WTC11 (cell line): ENCODE data around the gene OR8G1.

Experiments
- ATF2 ChIP-seq: sonication (generic); formaldehyde crosslinking; IDR thresholded peaks from 2 replicates; pipeline ENCODE4 v1.8.1; 2022; ENCODE audit warnings: low read depth, missing genetic modification reagents, borderline replicate concordance
- CTCF ChIP-seq: fragments of 200-600 bp; IDR thresholded peaks from 2 replicates; pipeline ENCODE4 v1.8.0; 2022; ENCODE audit warnings: antibody characterized with exemption
- FOXP1 ChIP-seq: sonication (generic); formaldehyde crosslinking; IDR thresholded peaks from 2 replicates; pipeline ENCODE4 v1.8.0; 2022; ENCODE audit warnings: missing genetic modification reagents, mild to moderate bottlenecking, moderate library complexity, borderline replicate concordance
- STAT6 ChIP-seq: sonication (generic); formaldehyde crosslinking; conservative IDR thresholded peaks from 2 replicates; pipeline ENCODE4 v1.8.1; 2023; ENCODE audit warnings: mild to moderate bottlenecking, low read depth, missing genetic modification reagents, moderate library complexity
- TEAD1 ChIP-seq: sonication (generic); formaldehyde crosslinking; IDR thresholded peaks from 2 replicates; pipeline ENCODE4 v1.8.0; 2022; ENCODE audit warnings: mild to moderate bottlenecking, missing genetic modification reagents
- USF2 ChIP-seq: sonication (generic); formaldehyde crosslinking; IDR thresholded peaks from 2 replicates; pipeline ENCODE4 v1.8.1; 2023; ENCODE audit warnings: mild to moderate bottlenecking, missing genetic modification reagents, moderate library complexity
- ZNF121 ChIP-seq: sonication (generic); formaldehyde crosslinking; IDR thresholded peaks from 2 replicates; pipeline ENCODE4 v1.8.0; 2023; ENCODE audit warnings: missing genetic modification reagents
- ZNF232 ChIP-seq: sonication (generic); formaldehyde crosslinking; IDR thresholded peaks from 2 replicates; pipeline ENCODE4 v1.8.0; 2022; ENCODE audit warnings: mild to moderate bottlenecking, missing genetic modification reagents
- ZNF281 ChIP-seq: sonication (generic); formaldehyde crosslinking; IDR thresholded peaks from 2 replicates; pipeline ENCODE4 v1.8.0; 2023; ENCODE audit warnings: mild to moderate bottlenecking, missing genetic modification reagents
- ZNF512 ChIP-seq: sonication (generic); formaldehyde crosslinking; IDR thresholded peaks from 2 replicates; pipeline ENCODE4 v1.8.1; 2022; ENCODE audit warnings: missing genetic modification reagents, borderline replicate concordance
- ZSCAN18 ChIP-seq: fragments of 250-450 bp; sonication (Bioruptor Pico); IDR thresholded peaks from 2 replicates; pipeline ENCODE4 v2.1.2; 2022; ENCODE audit warnings: mild to moderate bottlenecking, moderate library complexity

- TF ChIP-seq ZNF281 (CRISPR knock-in tag) (no peak), CTCF (no peak), ZSCAN18 (CRISPR knock-in tag) (no peak), FOXP1 (CRISPR knock-in tag) (no peak), STAT6 (no peak), ZNF232 (no peak), USF2 (CRISPR knock-in tag) (no peak), ZNF512 (CRISPR knock-in tag) (no peak), ATF2 (CRISPR knock-in tag) (no peak), ZNF121 (CRISPR knock-in tag) (no peak), TEAD1 (CRISPR knock-in tag) (no peak)
These were observed 37.9 kb upstream of the OR8G1 start for GRCh38 chr11:124202951-124203350.
